Measurements from ENCODE around the gene ABI1. TPM values are rescaled to one million over a fixed set of nuclear protein-coding genes. Genes with fewer than 3 reads are reported as not detected.

ABI1 gene
- total RNA-seq, 1 experiment from 2014 or later: 36.9 TPM

DNA sequence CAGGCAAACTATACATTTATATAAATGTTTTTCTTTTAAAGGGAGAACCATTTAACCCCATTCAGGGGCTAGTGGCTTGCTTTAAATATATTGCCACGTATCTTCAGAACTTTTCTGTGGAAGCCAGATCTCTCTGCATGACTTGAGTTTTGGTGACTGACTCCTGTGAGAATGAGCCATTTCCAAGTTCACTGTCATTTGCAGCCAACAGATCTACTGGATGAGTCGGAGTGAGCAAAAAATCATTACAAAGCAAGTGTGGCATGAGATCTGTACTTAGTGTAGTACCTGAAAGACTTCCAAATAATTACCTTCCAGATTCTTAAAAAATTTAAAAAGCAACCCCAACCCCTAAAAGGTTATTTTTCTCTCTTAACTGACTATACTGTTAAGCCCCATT lies 117.7 kb downstream of the ABI1 start:
- no peak overlapping the region for H2BK15ac ChIP-seq (ENCODE audit: low read depth, low read length)
- TF ChIP-seq, protein P1, sequence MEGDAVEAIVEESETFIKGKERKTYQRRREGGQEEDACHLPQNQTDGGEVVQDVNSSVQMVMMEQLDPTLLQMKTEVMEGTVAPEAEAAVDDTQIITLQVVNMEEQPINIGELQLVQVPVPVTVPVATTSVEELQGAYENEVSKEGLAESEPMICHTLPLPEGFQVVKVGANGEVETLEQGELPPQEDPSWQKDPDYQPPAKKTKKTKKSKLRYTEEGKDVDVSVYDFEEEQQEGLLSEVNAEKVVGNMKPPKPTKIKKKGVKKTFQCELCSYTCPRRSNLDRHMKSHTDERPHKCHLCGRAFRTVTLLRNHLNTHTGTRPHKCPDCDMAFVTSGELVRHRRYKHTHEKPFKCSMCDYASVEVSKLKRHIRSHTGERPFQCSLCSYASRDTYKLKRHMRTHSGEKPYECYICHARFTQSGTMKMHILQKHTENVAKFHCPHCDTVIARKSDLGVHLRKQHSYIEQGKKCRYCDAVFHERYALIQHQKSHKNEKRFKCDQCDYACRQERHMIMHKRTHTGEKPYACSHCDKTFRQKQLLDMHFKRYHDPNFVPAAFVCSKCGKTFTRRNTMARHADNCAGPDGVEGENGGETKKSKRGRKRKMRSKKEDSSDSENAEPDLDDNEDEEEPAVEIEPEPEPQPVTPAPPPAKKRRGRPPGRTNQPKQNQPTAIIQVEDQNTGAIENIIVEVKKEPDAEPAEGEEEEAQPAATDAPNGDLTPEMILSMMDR (conservative IDR thresholded peaks at IDR 0.05): no peak
- H3K4ac ChIP-seq (ENCODE audit: low read depth, low read length): no peak overlapping the region
- no peaks in the 10 kb centered on the region for H3K4me1 ChIP-seq (ENCODE audit: insufficient read depth, low read length)
- H2AFZ ChIP-seq (ENCODE audit: low read length): no peak overlapping the region
- no peaks in the 10 kb centered on the region for H4K20me1 ChIP-seq (ENCODE audit: control insufficient read depth, insufficient read depth, insufficient read length)
- H3K9me3 ChIP-seq (ENCODE audit: control insufficient read depth, low read depth, low read length): no peaks in the 10 kb centered on the region
- peaks cover 30 to 71% (median 52%) of the 10 kb centered on the region in 3 experiments for H3K36me3 Mint-ChIP-seq (ENCODE audit: insufficient read depth in 1 of 3, low read depth in 3 of 3)
- no CpG with 5 or more reads among the region's 2 CpGs for WGBS (ENCODE audit: extremely low coverage, insufficient read length, low lambda C conversion rate)
- peak overlapping the region in 1 of 3 experiments; percentile 67; a peak in 2 of 7 replicates for H3K27ac Mint-ChIP-seq
- no peak overlapping the region for H3T11ph ChIP-seq (ENCODE audit: low read length)
- no peak for DNase-seq
- no peaks in the 10 kb centered on the region for H3K79me1 ChIP-seq (ENCODE audit: insufficient read depth, low read depth, low read length, poor library complexity, severe bottlenecking)
- H3K4me3 Mint-ChIP-seq: no peak overlapping the region
- H3K56ac ChIP-seq (ENCODE audit: insufficient read length, low read depth, low read length): no peak overlapping the region
- H2BK5ac ChIP-seq (ENCODE audit: insufficient read length, low read length): no peak overlapping the region
- H3K4me2 ChIP-seq (ENCODE audit: insufficient read depth, insufficient read length, low read length): no peak overlapping the region
- no peak overlapping the region for H2BK20ac ChIP-seq (ENCODE audit: low read depth, low read length, poor library complexity, severe bottlenecking)
- H3K9me3 Mint-ChIP-seq: no peaks in the 10 kb centered on the region
- no peak overlapping the region for H3K14ac ChIP-seq (ENCODE audit: insufficient read depth, low read length)
- H2BK12ac ChIP-seq (ENCODE audit: insufficient read length, low read depth, low read length): no peak overlapping the region
- no peak overlapping the region for H3K9ac ChIP-seq (ENCODE audit: extremely low read depth, insufficient read length, low read length)
- no peak overlapping the region for H3K27ac ChIP-seq (ENCODE audit: insufficient read length, low read depth, low read length)
- no peaks in the 10 kb centered on the region for H3K79me2 ChIP-seq (ENCODE audit: insufficient read depth, low read length)
- H4K8ac ChIP-seq (replicated peaks; ENCODE audit: insufficient read length, low read depth, low read length): no peak overlapping the region
- peaks cover 11% of the 10 kb centered on the region in 2 experiments for H3K4me1 Mint-ChIP-seq
- H2AK5ac ChIP-seq (ENCODE audit: insufficient read length, low read length): no peak overlapping the region
- H3K27me3 ChIP-seq (ENCODE audit: insufficient read depth, low read length): no peaks in the 10 kb centered on the region
- no peak overlapping the region for H3K23ac ChIP-seq (ENCODE audit: insufficient read length, low read depth, low read length)
- H3K23me2 ChIP-seq (ENCODE audit: insufficient read length, low read depth, low read length, poor library complexity, severe bottlenecking): no peaks in the 10 kb centered on the region
- H4K5ac ChIP-seq (ENCODE audit: insufficient read length, low read depth, low read length): no peak overlapping the region
- no peak overlapping the region for H3K18ac ChIP-seq (ENCODE audit: insufficient read length, low read depth, low read length)
- no peak overlapping the region for H2BK120ac ChIP-seq (ENCODE audit: low read depth, low read length, poor library complexity, severe bottlenecking)
- no peak overlapping the region for H4K91ac ChIP-seq (ENCODE audit: insufficient read length, low read depth, low read length)
- H3K27me3 Mint-ChIP-seq (ENCODE audit: low read depth): no peaks in the 10 kb centered on the region

Measured in H9 (cell line).